Activated naive CD4-positive, alpha-beta T cell treated with anti-CD3 and anti-CD28 coated beads, Interleukin-2, amount 50 U/mL, for 24 hours (primary cell): ENCODE data around the gene KIAA1755.
"Not testable (repeated sequence)": the region's sequence is repeated elsewhere in the genome, so short reads cannot be mapped to it uniquely, and the experiment has no call there.

Source experiments
- H3K27ac Mint-ChIP-seq: one replicate; pipeline ENCODE4 v1.8.0; 2021; ENCODE audit warnings: mild to moderate bottlenecking, mixed read lengths
- H3K27me3 Mint-ChIP-seq: one replicate; pipeline ENCODE4 v1.8.0; 2021; ENCODE audit warnings: mixed read lengths
- H3K36me3 Mint-ChIP-seq: one replicate; pipeline ENCODE4 v1.8.0; 2021; ENCODE audit warnings: mixed read lengths
- H3K4me1 Mint-ChIP-seq: one replicate; pipeline ENCODE4 v1.8.0; 2021; ENCODE audit warnings: mixed read lengths
- H3K4me3 Mint-ChIP-seq: one replicate; pipeline ENCODE4 v1.8.0; 2021; ENCODE audit warnings: mild to moderate bottlenecking, mixed read lengths
- H3K9me3 Mint-ChIP-seq: one replicate; pipeline ENCODE4 v1.8.0; 2021; ENCODE audit warnings: mixed read lengths

KIAA1755 gene

GRCh38 chr20:38256966-38257365, 3.6 kb downstream of the KIAA1755 start:
- Mint-ChIP-seq H3K36me3 (no peaks in the 10 kb centered on the region), H3K9me3 (no peaks in the 10 kb centered on the region), H3K27me3 (peaks cover 29% of the 10 kb centered on the region), H3K27ac (no peak overlapping the region), H3K4me3 (no peak overlapping the region), H3K4me1 (peaks cover 5% of the 10 kb centered on the region)

GRCh38 chr20:38256021-38256420, 4.5 kb downstream of the KIAA1755 start:
- Mint-ChIP-seq H3K4me3 (no peak overlapping the region), H3K9me3 (no peaks in the 10 kb centered on the region), H3K27me3 (peaks cover 24% of the 10 kb centered on the region), H3K27ac (no peak overlapping the region), H3K4me1 (peaks cover 2% of the 10 kb centered on the region), H3K36me3 (no peaks in the 10 kb centered on the region)

- H3K9me3 Mint-ChIP-seq, result no peaks in the 10 kb centered on the region
Observed at GRCh38 chr20:38255393-38255792, 5.1 kb downstream of the KIAA1755 start.

GRCh38 chr20:38254621-38255020, 5.9 kb downstream of the KIAA1755 start:
- H3K36me3 Mint-ChIP-seq, H3K4me3 Mint-ChIP-seq, H3K27ac Mint-ChIP-seq, H3K9me3 Mint-ChIP-seq, H3K4me1 Mint-ChIP-seq: not testable (repeated sequence)
- peaks cover 15% of the 10 kb centered on the region for H3K27me3 Mint-ChIP-seq

More at GRCh38 chr20:38255393-38255792, 5.1 kb downstream of the KIAA1755 start:
- H3K4me3 Mint-ChIP-seq, result no peak overlapping the region
- H3K36me3 Mint-ChIP-seq, result no peaks in the 10 kb centered on the region
- H3K4me1 Mint-ChIP-seq, result no peaks in the 10 kb centered on the region
- peaks cover 22% of the 10 kb centered on the region for H3K27me3 Mint-ChIP-seq
- H3K27ac Mint-ChIP-seq, result no peak overlapping the region

- Mint-ChIP-seq H3K27ac (no peak overlapping the region), H3K4me3 (no peak overlapping the region), H3K9me3 (no peaks in the 10 kb centered on the region), H3K36me3 (no peaks in the 10 kb centered on the region), H3K4me1 (no peaks in the 10 kb centered on the region), H3K27me3 (peaks cover 8% of the 10 kb centered on the region)
Observed at GRCh38 chr20:38253571-38253970, 7.0 kb downstream of the KIAA1755 start.

- Mint-ChIP-seq H3K27ac (no peak overlapping the region), H3K4me3 (no peak overlapping the region), H3K27me3 (peaks cover 4% of the 10 kb centered on the region), H3K36me3 (no peaks in the 10 kb centered on the region), H3K9me3 (no peaks in the 10 kb centered on the region), H3K4me1 (no peaks in the 10 kb centered on the region)
Observed at GRCh38 chr20:38252292-38253288, 7.9 kb downstream of the KIAA1755 start.

GRCh38 chr20:38251441-38251840, 9.1 kb downstream of the KIAA1755 start:
- H3K27ac Mint-ChIP-seq, H3K27me3 Mint-ChIP-seq, H3K4me1 Mint-ChIP-seq, H3K36me3 Mint-ChIP-seq, H3K4me3 Mint-ChIP-seq, H3K9me3 Mint-ChIP-seq: not testable (repeated sequence)

- H3K4me1 Mint-ChIP-seq, result no peaks in the 10 kb centered on the region
- no peaks in the 10 kb centered on the region for H3K9me3 Mint-ChIP-seq
- no peaks in the 10 kb centered on the region for H3K36me3 Mint-ChIP-seq
- H3K27ac Mint-ChIP-seq, result no peak overlapping the region
- no peak overlapping the region for H3K4me3 Mint-ChIP-seq
- H3K27me3 Mint-ChIP-seq, result peaks cover 5% of the 10 kb centered on the region
Observed at GRCh38 chr20:38250609-38251008, 9.9 kb downstream of the KIAA1755 start.

GRCh38 chr20:38249536-38250310, 10.8 kb downstream of the KIAA1755 start:
- Mint-ChIP-seq H3K27ac (no peak overlapping the region), H3K27me3 (peaks cover 5% of the 10 kb centered on the region), H3K36me3 (no peaks in the 10 kb centered on the region), H3K4me1 (no peaks in the 10 kb centered on the region), H3K9me3 (no peaks in the 10 kb centered on the region), H3K4me3 (no peak overlapping the region)

- H3K27me3 Mint-ChIP-seq, result peaks cover 5% of the 10 kb centered on the region
- no peak overlapping the region for H3K4me3 Mint-ChIP-seq
- peaks cover 4% of the 10 kb centered on the region for H3K9me3 Mint-ChIP-seq
- H3K4me1 Mint-ChIP-seq, result no peaks in the 10 kb centered on the region
- no peaks in the 10 kb centered on the region for H3K36me3 Mint-ChIP-seq
- H3K27ac Mint-ChIP-seq, result no peak overlapping the region
Observed at GRCh38 chr20:38248133-38248532, 12.4 kb downstream of the KIAA1755 start.

- not testable (repeated sequence) for H3K4me3 Mint-ChIP-seq, H3K27ac Mint-ChIP-seq, H3K27me3 Mint-ChIP-seq, H3K9me3 Mint-ChIP-seq, H3K4me1 Mint-ChIP-seq, H3K36me3 Mint-ChIP-seq
Observed at GRCh38 chr20:38247725-38248124, 12.8 kb downstream of the KIAA1755 start.

- Mint-ChIP-seq H3K27me3 (peaks cover 5% of the 10 kb centered on the region), H3K36me3 (no peaks in the 10 kb centered on the region), H3K27ac (no peak overlapping the region), H3K9me3 (peaks cover 4% of the 10 kb centered on the region), H3K4me3 (no peak overlapping the region), H3K4me1 (no peaks in the 10 kb centered on the region)
Observed at GRCh38 chr20:38247166-38247509, 13.4 kb downstream of the KIAA1755 start.

- peaks cover 4% of the 10 kb centered on the region for H3K9me3 Mint-ChIP-seq
Observed at GRCh38 chr20:38246357-38247165, 14.0 kb downstream of the KIAA1755 start.

GRCh38 chr20:38245753-38246152, 14.8 kb downstream of the KIAA1755 start:
- Mint-ChIP-seq H3K4me3 (no peak overlapping the region), H3K36me3 (no peaks in the 10 kb centered on the region), H3K9me3 (peaks cover 4% of the 10 kb centered on the region), H3K27ac (no peak overlapping the region), H3K27me3 (peaks cover 5% of the 10 kb centered on the region), H3K4me1 (no peaks in the 10 kb centered on the region)

More at GRCh38 chr20:38246357-38247165, 14.0 kb downstream of the KIAA1755 start:
- H3K27me3 Mint-ChIP-seq, result peaks cover 5% of the 10 kb centered on the region
- no peak overlapping the region for H3K4me3 Mint-ChIP-seq
- no peak overlapping the region for H3K27ac Mint-ChIP-seq
- no peaks in the 10 kb centered on the region for H3K4me1 Mint-ChIP-seq
- no peaks in the 10 kb centered on the region for H3K36me3 Mint-ChIP-seq

GRCh38 chr20:38243709-38244020, 16.9 kb downstream of the KIAA1755 start:
- Mint-ChIP-seq H3K9me3 (peaks cover 9% of the 10 kb centered on the region), H3K4me3 (no peak overlapping the region), H3K4me1 (no peaks in the 10 kb centered on the region), H3K27ac (no peak overlapping the region), H3K36me3 (no peaks in the 10 kb centered on the region), H3K27me3 (peaks cover 9% of the 10 kb centered on the region)
